HG02885 (cell line): Measurements from ENCODE around the gene HAP1.
"Not testable (repeated sequence)": the region's sequence is repeated elsewhere in the genome, so short reads cannot be mapped to it uniquely, and the experiment has no call there.

ENCODE experiments used
- ATAC-seq: cut with Tn5 transposase; IDR thresholded peaks from one replicate; pipeline ENCODE4 v1.9.1; 2021; ENCODE audit warnings: mild to moderate bottlenecking; ENCODE audit not compliant: unreplicated experiment, poor library complexity

The HAP1 gene

GRCh38 chr17:41675157-41676057 lies 59.0 kb downstream of the HAP1 start:
- not testable (repeated sequence) for ATAC-seq
